H1 (cell line): ENCODE data around the gene POLDIP2. TPM values are rescaled to one million over a fixed set of nuclear protein-coding genes. Genes with fewer than 3 reads are reported as not detected.

Experiments used
- CTCF ChIP-seq, 3 experiments: IDR thresholded peaks; 1 replicate in 2 of 3; 2 replicates in 1 of 3; pipeline versions ENCODE4 v1.5.1 to v1.6.1; 2011; ENCODE audit warnings: low read length in 3 of 3, mild to moderate bottlenecking in 3 of 3, inconsistent platforms in 2 of 3, low read depth in 1 of 3, moderate library complexity in 1 of 3; ENCODE audit not compliant: insufficient read depth in 1 of 3; ENCODE audit errors: control extremely low read depth in 1 of 3
- EP300 ChIP-seq, 2 experiments: IDR thresholded peaks; 1 replicate in 1 of 2; 2 replicates in 1 of 2; pipeline ENCODE4 v1.6.1; 2011 to 2012; ENCODE audit warnings: low read depth in 2 of 2, low read length in 2 of 2, mild to moderate bottlenecking in 2 of 2, borderline replicate concordance in 1 of 2, inconsistent platforms in 1 of 2, moderate library complexity in 1 of 2
- GTF2F1 ChIP-seq: IDR thresholded peaks from 2 replicates; pipeline ENCODE4 v1.6.1; 2012; ENCODE audit warnings: low read depth, low read length, improper control_type of control experiment, borderline replicate concordance
- RNF2 ChIP-seq: fragments of 200-900, 300-1000 bp; sonication (generic); IDR thresholded peaks from 2 replicates; pipeline ENCODE4 v1.7.1; 2016; ENCODE audit warnings: borderline replicate concordance, low read depth, mild to moderate bottlenecking, antibody characterized with exemption, low read length; ENCODE audit not compliant: poor library complexity, severe bottlenecking; ENCODE audit errors: missing control alignments
- SIX5 ChIP-seq: IDR thresholded peaks from 2 replicates; pipeline ENCODE4 v1.6.1; 2011; ENCODE audit warnings: mild to moderate bottlenecking, low read depth, low read length
- SUZ12 ChIP-seq: fragments of 200-600 bp; sonication (generic); IDR thresholded peaks from 2 replicates; pipeline ENCODE4 v1.6.1; 2012; ENCODE audit warnings: mild to moderate bottlenecking, inconsistent platforms, low read length, moderate library complexity, mixed read lengths
- polyA plus RNA-seq, 7 experiments: library from polyadenylated mRNA; depleted of rRNA in 3 of 7; stranded (reverse) in 5 of 7; unstranded in 2 of 7; fragments of >200 nt in 5 of 7; fragments of 200-250 nt in 2 of 7; gene quantifications; 1 replicate in 5 of 7; 2 replicates in 1 of 7; 4 replicates in 1 of 7; pipeline versions ENCODE4 v1.2.1 to v1.2.3, GENCODE V29; 2011 to 2013; ENCODE audit warnings: missing spikeins in 2 of 7, mixed read lengths in 2 of 7
- total RNA-seq: library from RNA; stranded (reverse); fragmentation: NEBNext Ultra II Directional; extraction: Animal tissue kit (Norgen Biotek cat#: 25700); gene quantifications from 2 replicates; pipeline ENCODE4 v1.2.1, GENCODE V29; 2021

The POLDIP2 gene
- total and polyA plus RNA-seq, 2 of the 8 experiments (the other 6 are each of a cell fraction or from before 2014, with no cell fraction given): 74.0 to 76.1 TPM

GRCh38 chr17:28381141-28381825 lies 24.0 kb upstream of the POLDIP2 start (continued):
- 0 out of 2 replicates have a peak, but pooled peaks have one; percentile 16 for TF ChIP-seq GTF2F1
- TF ChIP-seq SIX5: no peak
- TF ChIP-seq RNF2: peak; percentile 40
- peak; percentile 79 to 94 (median 88) for TF ChIP-seq CTCF (IDR thresholded peaks at IDR 0.05; ENCODE audit: control extremely low read depth in 1 of 3, insufficient read depth in 1 of 3, low read depth in 1 of 3, low read length in 3 of 3)
- TF ChIP-seq SUZ12: peak; percentile 59; the same call in 1 of the 2 replicates
- TF ChIP-seq EP300 (IDR thresholded peaks at IDR 0.05; ENCODE audit: borderline replicate concordance in 1 of 2, low read depth in 2 of 2, low read length in 2 of 2): peak in 1 of 2 experiments; percentile 19; a peak in 1 of 3 replicates
